CD4-positive, alpha-beta T cell (primary cell): ENCODE measurements around the gene CAMSAP1. TPM values are rescaled to one million over a fixed set of nuclear protein-coding genes. Genes with fewer than 3 reads are reported as not detected.

ENCODE experiments used
- ATAC-seq: fragments of 200-7000 bp; cut with Tn5 transposase; one replicate; pipeline ENCODE4 v1.10.0; 2022; ENCODE audit warnings: mild to moderate bottlenecking; ENCODE audit not compliant: poor library complexity
- CTCF ChIA-PET: fragments of 350-600 bp; sonication (Branson Sonifier 250); formaldehyde crosslinking; loops from one replicate; lab custom pipeline; 2021; ENCODE audit warnings: antibody characterized with exemption, inconsistent platforms; lab: Charles Lee
- POLR2A ChIA-PET: fragments of 350-600 bp; sonication (Branson Sonifier 250); formaldehyde crosslinking; loops from one replicate; lab custom pipeline; 2021; ENCODE audit warnings: antibody characterized with exemption, inconsistent platforms; lab: Charles Lee
- DNase-seq, 14 experiments: peaks; one replicate each; pipeline ENCODE4 v3.0.0-alpha.2; 2013 to 2020; ENCODE audit warnings: mixed read lengths in 2 of 14
- H3K27ac ChIP-seq, 2 donors: one replicate each; pipeline versions ENCODE4 v1.5.1 to v1.7.0; 2013; ENCODE audit warnings: low read length in 2 of 2, low read depth in 1 of 2, mild to moderate bottlenecking in 1 of 2
- H3K27me3 ChIP-seq, 2 experiments: 1 replicate in 1 of 2; 2 replicates in 1 of 2; pipeline versions ENCODE4 v1.6.1 to v1.7.0; 2013; ENCODE audit warnings: low read length in 2 of 2, control low read depth in 1 of 2, mild to moderate bottlenecking in 1 of 2, moderate library complexity in 1 of 2; ENCODE audit not compliant: insufficient read depth in 2 of 2, control insufficient read depth in 1 of 2
- H3K36me3 ChIP-seq: one replicate; pipeline ENCODE4 v1.6.1; 2013; ENCODE audit warnings: low read length, control low read depth; ENCODE audit not compliant: insufficient read depth
- H3K4me1 ChIP-seq: one replicate; pipeline ENCODE4 v1.6.1; 2013; ENCODE audit warnings: low read length, control low read depth; ENCODE audit not compliant: insufficient read depth
- H3K4me3 ChIP-seq: one replicate; pipeline ENCODE4 v1.5.1; 2013; ENCODE audit warnings: mild to moderate bottlenecking, low read length, moderate library complexity
- H3K9me3 ChIP-seq, 2 experiments: 1 replicate in 1 of 2; 2 replicates in 1 of 2; pipeline versions ENCODE4 v1.6.1 to v1.7.0; 2013; ENCODE audit warnings: low read length in 2 of 2, mild to moderate bottlenecking in 2 of 2, control low read depth in 1 of 2, moderate library complexity in 1 of 2; ENCODE audit not compliant: control insufficient read depth in 1 of 2, insufficient read depth in 1 of 2
- H3K27ac Mint-ChIP-seq: one replicate; pipeline ENCODE4 v1.8.0; 2020; ENCODE audit warnings: mixed read lengths
- H3K27me3 Mint-ChIP-seq: one replicate; pipeline ENCODE4 v1.8.0; 2021; ENCODE audit warnings: mixed read lengths
- H3K36me3 Mint-ChIP-seq: one replicate; pipeline ENCODE4 v1.8.0; 2021; ENCODE audit warnings: low read depth, mixed read lengths
- H3K4me1 Mint-ChIP-seq: one replicate; pipeline ENCODE4 v1.8.0; 2021; ENCODE audit warnings: low read depth, mixed read lengths
- H3K4me3 Mint-ChIP-seq: one replicate; pipeline ENCODE4 v1.8.0; 2020; ENCODE audit warnings: mild to moderate bottlenecking, mixed read lengths
- H3K9me3 Mint-ChIP-seq: one replicate; pipeline ENCODE4 v1.8.0; 2020; ENCODE audit warnings: mixed read lengths
- intact Hi-C, 2 experiments: fragments of 100-400 bp; cut with DNase I in 1 of 2; cut with micrococcal nuclease in 1 of 2; formaldehyde crosslinking; loops; one replicate each; pipeline versions ENCODE4 v1.15.1 to v1.9.0; 2023 to 2025; cut with DNase I, micrococcal nuclease
- total RNA-seq, 174 experiments: library from RNA in 2 of 174; stranded (reverse) in 2 of 174; gene quantifications; one replicate each; pipeline ENCODE4 v1.2.3 and lab custom pipeline; 2021 to 2026
- TF ChIP-seq, protein P1 (sequence below): fragments of 200-600 bp; IDR thresholded peaks from one replicate; pipeline ENCODE4 v1.8.0; 2022; ENCODE audit warnings: antibody characterized with exemption, mild to moderate bottlenecking

CAMSAP1 gene
- total RNA-seq, 2 experiments from 2014 or later: 16.8 to 18.2 TPM

DNA sequence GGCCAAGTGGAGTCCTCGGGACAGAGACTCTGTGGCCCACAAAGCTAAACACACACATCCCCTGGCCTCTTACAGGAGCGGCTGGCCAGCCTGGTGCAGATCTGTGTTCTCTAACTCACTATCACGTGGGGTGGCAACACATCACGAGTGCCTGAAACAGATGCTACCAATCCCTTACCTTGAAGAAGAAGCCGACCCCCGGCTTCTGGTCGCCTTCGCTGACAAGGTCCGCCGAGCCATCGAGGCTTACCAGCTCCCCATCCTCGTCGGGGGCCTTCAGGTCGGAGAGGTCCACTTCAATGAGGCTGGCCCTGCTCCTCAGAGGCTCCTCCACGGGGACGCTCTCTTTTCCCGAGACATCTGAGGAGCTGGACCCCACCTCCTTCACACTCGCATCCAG lies 86.7 kb downstream of the CAMSAP1 start:
- H3K27ac ChIP-seq: no peak overlapping the region
- TF ChIP-seq, protein P1, sequence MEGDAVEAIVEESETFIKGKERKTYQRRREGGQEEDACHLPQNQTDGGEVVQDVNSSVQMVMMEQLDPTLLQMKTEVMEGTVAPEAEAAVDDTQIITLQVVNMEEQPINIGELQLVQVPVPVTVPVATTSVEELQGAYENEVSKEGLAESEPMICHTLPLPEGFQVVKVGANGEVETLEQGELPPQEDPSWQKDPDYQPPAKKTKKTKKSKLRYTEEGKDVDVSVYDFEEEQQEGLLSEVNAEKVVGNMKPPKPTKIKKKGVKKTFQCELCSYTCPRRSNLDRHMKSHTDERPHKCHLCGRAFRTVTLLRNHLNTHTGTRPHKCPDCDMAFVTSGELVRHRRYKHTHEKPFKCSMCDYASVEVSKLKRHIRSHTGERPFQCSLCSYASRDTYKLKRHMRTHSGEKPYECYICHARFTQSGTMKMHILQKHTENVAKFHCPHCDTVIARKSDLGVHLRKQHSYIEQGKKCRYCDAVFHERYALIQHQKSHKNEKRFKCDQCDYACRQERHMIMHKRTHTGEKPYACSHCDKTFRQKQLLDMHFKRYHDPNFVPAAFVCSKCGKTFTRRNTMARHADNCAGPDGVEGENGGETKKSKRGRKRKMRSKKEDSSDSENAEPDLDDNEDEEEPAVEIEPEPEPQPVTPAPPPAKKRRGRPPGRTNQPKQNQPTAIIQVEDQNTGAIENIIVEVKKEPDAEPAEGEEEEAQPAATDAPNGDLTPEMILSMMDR: no peak
- Mint-ChIP-seq H3K27me3 (no peaks in the 10 kb centered on the region), H3K27ac (no peak overlapping the region), H3K9me3 (no peaks in the 10 kb centered on the region), H3K4me1 (no peaks in the 10 kb centered on the region), H3K36me3 (peaks cover 80% of the 10 kb centered on the region), H3K4me3 (no peak overlapping the region)
- no peak overlapping the region for H3K4me3 ChIP-seq
- H3K36me3 ChIP-seq: peaks cover 83% of the 10 kb centered on the region
- H3K4me1 ChIP-seq: no peaks in the 10 kb centered on the region
- CTCF ChIA-PET: no interaction called here
- DNase-seq (no peak), ATAC-seq (no peak)
- no peaks in the 10 kb centered on the region for H3K9me3 ChIP-seq
- POLR2A ChIA-PET: no interaction called here
- H3K27me3 ChIP-seq: no peaks in the 10 kb centered on the region
- intact Hi-C loops: no loop called here

DNA sequence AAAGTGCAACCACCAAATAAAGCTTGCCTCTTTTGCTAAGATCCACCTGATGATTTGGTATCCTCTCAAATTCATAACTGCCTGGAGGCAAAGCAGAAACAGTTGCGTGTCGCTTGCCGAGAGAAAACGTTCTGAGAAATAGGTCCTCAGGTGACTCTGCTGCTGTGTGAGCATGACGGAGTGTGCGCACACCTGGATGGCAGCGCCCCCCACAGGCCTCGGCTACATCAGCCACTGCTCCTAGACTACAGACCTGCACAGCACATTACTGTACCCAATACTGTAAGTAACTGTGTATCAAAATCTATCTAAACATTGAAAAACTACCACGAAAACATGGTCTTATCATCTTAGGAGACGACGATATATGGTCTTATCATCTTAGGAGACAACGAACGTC lies 87.4 kb downstream of the CAMSAP1 start:
- H3K4me3 Mint-ChIP-seq: no peak overlapping the region
- H3K36me3 ChIP-seq: peaks cover 90% of the 10 kb centered on the region
- no peaks in the 10 kb centered on the region for H3K27me3 ChIP-seq
- no peaks in the 10 kb centered on the region for H3K9me3 ChIP-seq
- ChIA-PET POLR2A (no interaction called here), CTCF (no interaction called here)
- DNase-seq (no peak), ATAC-seq (no peak)
- TF ChIP-seq, protein P1: no peak
- H3K4me1 ChIP-seq: no peaks in the 10 kb centered on the region
- no peak overlapping the region for H3K27ac ChIP-seq
- H3K9me3 Mint-ChIP-seq: no peaks in the 10 kb centered on the region
- H3K27ac Mint-ChIP-seq: no peak overlapping the region
- H3K4me1 Mint-ChIP-seq: no peaks in the 10 kb centered on the region
- H3K36me3 Mint-ChIP-seq: peaks cover 80% of the 10 kb centered on the region
- no peaks in the 10 kb centered on the region for H3K27me3 Mint-ChIP-seq
- intact Hi-C loops: no loop called here
- H3K4me3 ChIP-seq: no peak overlapping the region

DNA sequence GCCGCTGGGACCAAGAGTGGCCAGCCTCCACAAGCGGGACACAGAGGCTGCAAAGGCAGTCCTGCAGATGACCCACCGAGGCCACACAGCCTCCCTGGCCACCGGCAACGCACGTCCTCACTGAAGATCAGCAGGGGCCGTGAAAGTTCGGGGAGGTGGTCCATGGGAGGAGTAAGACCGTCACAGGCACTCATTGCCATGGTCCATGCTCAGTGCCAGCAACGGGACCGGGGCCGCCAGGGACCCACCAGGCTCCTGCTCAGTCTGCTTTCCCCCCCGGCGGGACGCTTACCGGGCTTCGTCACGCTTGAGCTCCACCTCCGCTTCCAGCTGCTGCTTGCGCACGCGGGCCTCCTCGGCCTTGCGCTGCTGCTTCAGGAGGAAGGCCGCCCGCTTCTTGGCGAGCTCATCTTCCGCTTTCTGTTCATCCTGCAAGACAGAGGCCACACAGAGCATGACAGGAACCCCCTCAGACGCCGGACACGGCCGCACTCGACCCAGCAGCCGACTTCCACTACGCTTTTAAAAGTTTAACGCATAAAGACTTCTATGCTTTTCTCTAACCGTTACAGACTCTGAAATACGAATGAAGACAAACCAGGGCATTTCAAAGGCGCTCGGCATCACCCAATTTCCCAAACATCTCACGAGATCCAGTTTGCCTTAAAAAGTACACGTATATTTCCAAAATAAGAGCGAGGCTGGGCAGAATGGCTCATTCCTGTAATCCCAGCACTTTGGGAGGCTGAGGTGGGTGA lies 88.4 kb downstream of the CAMSAP1 start:
- ATAC-seq (no peak), DNase-seq (no peak)
- Histone ChIP-seq H3K4me3 (no peak overlapping the region), H3K27ac (no peak overlapping the region), H3K4me1 (no peaks in the 10 kb centered on the region), H3K9me3 (no peaks in the 10 kb centered on the region), H3K27me3 (no peaks in the 10 kb centered on the region), H3K36me3 (peaks cover 96% of the 10 kb centered on the region)
- TF ChIP-seq, protein P1: no peak
- Mint-ChIP-seq H3K4me1 (no peaks in the 10 kb centered on the region), H3K4me3 (no peak overlapping the region), H3K9me3 (no peaks in the 10 kb centered on the region), H3K36me3 (peaks cover 82% of the 10 kb centered on the region), H3K27me3 (no peaks in the 10 kb centered on the region), H3K27ac (no peak overlapping the region)
- CTCF ChIA-PET: no interaction called here
- intact Hi-C loops: no loop called here
- POLR2A ChIA-PET: no interaction called here
